ENCODE results near the gene TFCP2L1.
"Not testable (repeated sequence)": the region's sequence is repeated elsewhere in the genome, so short reads cannot be mapped to it uniquely, and the experiment has no call there.

Gene TFCP2L1

DNA sequence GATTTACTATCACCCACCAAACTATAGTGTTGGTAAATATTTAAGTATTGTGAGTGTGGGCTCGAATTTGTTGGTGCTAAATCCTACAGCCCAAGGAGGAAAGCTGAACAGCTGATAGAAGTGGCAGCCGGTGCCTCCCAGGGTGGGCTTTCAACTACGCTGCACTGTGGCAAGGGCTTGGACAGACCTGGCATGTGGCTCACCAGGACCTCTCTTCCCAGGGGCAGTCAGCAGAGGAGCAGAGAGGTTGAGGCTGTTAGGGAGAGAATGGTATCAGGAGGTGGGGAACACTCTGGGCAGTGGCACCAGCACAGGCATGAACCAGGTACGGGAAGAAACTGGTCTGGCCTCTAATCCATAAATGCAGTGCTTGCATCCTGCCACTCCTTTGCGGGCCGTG is 44.6 kb downstream of the TFCP2L1 start:
- DNase-seq: no peak

DNA sequence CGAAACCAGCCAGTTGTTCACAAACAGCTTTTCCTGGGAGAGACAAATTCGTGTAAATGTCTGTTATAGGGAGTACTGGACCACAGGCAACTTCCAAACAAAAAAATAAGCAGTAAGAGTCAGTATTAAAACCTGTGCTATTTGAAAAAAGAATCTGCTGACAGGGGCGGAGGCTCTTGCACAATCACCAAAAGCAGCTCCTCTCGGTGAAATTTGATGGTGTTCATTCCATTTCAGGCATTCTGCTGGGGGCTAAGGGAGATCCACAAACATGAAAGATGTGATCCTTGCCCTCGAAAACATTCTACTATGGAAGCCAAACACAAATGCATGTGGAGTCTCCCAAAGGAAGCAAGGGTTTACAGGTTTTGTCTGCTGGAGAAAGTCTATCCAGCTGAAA is 45.0 kb downstream of the TFCP2L1 start:
- no peak for DNase-seq

DNA sequence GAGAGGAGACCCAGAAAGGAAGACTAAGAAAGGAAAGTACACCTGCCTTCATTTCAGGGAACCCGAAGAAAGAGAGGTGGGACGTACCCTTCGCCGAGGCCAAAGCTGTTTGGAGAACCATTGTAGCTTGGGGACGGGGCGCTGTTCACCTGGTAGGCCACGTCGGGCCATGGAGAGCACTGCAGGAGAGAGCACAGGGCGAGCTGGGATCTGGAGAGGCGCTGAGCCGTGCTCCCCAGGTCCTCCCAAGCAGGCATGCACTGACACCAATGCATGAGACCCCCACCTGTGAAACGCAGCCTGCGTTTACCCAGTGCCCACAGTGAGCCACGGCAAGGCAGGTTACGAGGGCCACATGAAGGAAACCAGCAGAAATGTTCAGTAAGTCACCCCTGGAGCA is 45.5 kb downstream of the TFCP2L1 start:
- DNase-seq: no peak

DNA sequence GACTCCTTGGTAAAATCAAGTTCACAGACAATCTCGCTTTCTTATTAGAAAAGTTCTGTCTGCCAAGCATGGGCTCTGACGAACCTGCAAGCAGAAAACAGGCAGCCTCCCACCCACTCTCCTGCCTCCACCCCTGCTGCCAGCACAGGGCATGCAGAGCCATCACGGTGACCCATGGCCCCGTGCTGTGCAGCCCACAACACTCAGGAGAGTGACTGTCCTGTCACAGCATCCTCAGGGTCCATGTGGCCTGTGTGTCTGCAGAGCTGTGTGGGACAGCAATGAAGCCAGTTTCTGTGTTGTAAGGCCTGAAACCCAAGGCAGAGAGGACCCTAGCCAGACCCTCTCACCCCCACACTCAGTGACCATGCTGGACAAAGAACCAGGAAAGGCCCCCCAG is 46.2 kb downstream of the TFCP2L1 start:
- no peak for DNase-seq

DNA sequence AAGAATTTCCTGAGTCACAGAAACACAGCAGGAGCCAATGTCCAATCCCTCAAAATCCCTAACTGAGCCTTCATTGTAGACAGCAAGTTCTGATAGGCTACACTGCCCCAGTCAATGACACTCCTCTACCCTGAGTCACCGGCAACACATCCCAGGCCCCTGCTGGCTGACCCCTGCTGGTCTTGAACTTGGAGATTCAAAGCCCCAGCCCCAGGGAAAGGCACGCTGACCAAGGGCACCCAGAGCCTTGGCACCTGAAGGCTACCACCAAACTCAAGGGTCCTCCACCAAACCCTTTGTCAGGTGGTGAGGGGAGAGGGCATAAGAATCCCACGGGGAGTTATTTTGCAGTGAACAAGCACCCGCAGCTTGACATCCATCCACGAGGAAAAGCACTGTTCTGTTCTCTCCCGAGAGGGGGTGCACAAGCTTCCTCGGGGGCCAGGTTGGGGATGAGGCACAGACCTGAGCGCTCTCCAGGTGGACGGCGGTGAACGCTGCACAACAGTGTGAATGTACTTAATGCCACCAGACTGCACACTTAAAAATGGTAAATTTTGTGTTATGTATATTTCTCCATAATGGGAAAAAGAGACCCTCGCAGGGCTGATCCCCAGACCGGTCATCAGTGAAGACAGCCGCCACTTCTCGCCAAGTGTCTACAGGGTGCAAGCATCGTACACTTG is 46.9 kb downstream of the TFCP2L1 start:
- DNase-seq: no peak

DNA sequence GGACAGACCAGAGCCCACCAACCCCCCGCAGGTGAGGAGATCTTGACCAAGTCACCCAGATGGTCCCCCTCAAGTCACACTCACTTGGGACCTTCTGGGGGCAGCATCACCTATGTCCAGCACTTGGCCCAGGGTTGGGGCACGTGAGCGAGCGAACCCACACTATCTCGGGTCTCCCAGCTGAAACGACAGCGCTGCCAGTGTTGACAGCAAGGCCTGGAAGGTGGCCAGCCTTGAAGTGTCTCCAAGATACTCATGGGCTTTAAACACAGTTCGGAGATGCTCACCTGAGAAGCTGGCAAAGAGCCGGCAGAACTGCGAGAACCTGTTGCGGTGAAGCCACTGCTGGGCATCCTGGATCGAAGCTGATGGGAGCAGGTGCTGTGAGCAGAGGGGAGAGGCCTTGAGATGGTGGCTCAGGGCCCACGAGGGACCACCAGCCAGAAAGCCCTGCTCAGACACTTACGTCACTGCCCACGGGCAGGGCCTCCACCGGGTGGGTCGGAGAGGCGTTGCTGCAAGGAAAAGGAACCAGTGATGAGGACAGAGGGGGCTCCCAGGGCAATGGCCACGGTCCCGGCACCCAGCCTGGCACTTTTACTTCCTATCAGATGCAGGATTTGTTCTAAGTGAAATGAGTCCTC is 47.5 kb downstream of the TFCP2L1 start:
- no peak for DNase-seq

DNA sequence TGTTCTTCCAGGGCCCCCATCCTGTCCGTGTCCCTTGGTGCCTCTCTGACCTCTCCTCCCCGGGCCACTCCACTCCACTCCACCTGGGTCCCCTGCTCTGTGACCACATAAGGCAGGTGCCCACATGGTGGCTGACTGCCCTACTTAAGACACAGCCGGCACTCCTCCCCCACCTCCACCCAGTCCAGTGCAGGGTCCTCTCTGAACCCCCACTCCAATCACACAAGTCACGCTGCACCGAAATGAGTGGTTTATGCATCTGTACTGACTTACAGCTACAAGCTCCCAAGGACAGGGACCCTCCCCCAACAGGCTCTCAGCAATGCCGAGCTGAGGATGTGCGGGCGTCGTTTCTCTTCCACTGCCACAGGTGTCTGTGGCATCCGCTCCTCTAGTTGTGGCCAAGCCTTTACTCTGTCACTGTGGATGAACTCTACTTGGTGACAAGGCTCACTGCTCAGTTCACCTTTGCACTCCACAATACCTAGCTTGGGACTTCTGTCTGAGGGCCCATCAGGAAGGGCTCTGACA is 48.3 kb downstream of the TFCP2L1 start:
- no peak for DNase-seq

DNA sequence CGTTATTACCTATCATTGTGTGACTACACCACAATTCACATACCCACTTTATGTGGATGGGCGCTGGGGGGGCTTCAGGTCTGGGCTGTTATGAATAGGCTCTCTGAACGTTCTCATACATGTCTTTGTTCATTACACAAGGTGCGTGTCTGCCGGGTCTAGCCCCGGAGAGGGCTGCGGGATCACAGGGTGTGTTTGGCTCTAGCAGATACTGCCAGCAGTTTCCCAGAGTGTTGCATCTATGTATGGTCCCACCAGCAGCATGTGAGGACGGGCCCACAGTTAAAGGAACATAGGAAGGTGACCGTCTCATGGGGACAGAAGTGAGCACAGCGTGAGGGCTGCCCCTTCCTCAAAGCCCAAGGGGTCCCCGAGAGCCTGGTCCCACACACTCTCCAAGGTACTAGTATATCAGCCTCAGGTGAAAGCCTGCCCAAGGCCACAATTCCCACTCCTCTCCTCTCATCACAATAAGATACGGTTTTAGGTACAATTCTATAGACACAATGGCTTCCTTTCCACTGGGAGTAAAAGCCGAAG is 48.8 kb downstream of the TFCP2L1 start:
- no peak for DNase-seq

DNA sequence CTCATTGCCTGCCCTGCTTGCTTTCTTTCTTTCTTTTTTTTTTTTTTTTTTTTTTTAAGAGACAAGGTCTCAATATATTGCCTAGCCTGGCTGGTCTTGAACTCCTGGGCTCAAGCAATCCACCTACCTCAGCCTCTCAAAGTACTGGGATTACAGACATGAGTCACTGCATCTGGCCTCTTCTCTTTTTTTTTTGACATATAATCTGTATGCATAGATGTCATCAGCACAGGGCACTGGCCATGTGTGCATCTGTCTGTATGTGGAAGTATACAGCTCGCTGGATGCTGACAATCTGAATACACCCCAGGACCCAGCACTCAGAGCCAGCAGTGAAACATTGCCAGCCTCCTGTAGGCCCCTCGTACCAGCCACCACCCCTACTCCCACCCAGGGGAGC is 49.5 kb downstream of the TFCP2L1 start:
- DNase-seq: no peak

DNA sequence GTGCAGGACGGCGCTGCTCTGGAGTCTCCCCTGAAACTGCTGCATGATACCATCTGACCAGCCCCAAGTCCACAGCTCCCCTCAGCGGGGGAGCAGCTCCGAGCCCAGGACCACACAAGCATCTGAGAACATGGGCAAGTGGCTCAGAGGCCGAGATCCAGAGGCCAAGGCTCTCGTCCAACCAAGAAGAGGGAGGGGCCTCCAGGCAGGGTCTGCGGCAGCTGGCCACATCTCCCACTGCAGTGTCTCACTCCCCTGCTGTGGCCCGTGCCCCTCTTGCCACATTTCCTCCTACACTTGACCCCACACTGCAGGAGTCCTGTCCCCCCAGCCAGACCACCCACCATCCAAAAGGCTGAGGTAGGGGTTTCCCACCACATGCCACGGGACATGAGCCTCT is 50.2 kb downstream of the TFCP2L1 start:
- no peak for DNase-seq

DNA sequence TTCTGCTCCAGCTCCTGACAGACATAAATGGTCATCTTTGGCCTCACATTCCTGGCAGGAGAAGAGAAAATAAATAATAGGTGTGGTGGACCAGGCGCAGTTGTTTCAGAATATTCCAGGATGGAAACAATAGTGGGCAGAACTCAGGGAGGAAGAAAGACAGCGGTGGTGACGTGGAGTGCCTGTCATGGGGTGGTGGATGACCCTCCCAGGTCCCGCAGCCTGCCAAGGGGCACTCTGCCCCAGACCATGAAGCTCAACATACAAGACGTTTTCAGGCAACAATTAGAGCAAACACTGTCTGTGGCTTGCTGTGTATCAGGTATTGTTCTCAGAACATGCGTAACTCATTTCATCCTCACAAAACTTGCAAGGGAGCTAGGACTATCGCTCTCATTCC is 50.9 kb downstream of the TFCP2L1 start:
- DNase-seq: no peak

DNA sequence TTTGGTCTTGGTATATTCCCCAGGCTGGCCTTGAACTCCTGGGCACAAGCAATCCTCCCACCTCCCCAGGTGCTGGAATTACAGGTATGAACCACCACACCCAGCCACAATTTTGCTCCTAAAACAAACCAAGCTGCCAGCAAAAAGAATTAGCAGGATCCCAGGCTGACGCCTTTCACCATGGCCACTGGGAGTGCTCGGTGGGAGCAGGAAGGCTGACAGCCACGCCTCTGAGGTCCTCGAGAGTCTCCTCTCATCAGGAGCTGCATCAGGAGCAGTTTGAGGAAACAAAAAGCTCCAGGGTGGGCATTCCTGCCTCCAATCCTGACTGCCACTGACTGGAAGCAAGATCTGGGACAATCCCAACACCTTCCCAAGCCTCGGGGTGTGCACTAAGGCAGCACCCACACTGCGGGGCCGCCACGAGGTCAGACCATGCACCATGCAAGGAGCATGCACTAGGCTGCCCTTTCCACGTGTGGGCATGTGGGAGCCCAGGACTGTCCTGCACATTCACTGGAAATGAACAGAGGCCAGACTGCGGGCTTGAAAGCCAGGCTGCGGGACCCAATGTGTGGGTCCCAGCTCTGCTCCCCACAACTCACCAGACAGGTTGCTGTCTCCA is 51.4 kb downstream of the TFCP2L1 start:
- DNase-seq: no peak

DNA sequence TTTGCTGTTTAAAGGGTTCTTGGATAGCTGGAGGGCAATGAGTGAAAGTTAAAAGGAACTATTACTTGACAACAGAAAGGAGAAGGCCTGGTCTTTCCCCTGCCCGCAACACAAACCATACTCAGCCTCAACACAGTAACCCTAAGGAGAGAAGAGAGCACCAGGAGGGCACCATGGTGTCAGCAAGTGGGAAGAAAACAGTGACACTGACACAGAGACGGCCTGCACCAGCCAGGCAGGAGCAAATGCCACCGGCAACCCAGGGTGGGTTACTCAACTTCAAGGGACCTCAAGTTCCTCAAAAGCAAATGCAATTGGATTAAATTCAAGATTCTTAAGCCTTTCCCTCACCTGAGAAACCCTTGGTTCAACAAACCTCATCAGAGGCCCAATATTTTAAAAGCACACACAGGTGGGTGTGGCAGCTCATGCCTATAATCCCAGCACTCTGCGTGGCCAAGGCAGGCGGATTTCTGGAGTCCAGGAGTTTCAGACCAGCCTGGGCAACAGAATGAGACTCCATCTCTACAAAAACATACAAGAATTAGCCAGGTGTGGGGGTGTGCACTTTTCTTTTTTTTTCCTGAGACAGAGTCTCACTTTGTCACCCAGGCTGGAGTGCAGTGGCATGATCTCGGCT is 52.3 kb downstream of the TFCP2L1 start:
- no peak for DNase-seq

DNA sequence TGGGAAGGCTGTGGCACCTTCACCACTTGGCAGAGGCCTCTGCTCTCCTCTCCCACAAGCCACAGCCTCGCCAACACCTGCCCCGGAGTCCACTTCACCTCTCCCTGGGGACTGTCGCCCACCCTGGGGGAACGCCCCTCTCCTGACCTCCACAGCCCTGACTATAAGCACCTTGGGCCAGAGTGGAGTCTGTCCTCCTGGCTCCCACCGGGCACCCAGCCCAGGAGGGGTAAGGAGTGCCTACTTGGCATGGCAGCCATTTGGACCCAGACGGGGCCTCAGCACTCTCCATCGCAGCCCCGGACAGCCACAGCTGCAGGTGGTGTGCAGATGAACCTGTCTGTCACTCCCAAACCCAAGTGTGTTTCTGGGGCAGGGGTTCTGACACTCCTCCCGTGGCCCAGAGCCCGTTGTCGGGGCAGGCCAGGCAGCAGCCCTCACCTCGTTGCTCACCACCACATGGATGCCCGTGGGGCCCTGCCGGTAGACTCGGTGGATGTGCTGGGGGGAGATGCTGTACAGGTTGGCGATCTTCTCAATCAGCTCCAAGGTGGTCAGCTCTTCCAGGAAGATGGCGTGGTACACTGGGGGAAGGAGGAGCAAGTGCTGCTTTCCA is 53.5 kb downstream of the TFCP2L1 start:
- no peak for DNase-seq

DNA sequence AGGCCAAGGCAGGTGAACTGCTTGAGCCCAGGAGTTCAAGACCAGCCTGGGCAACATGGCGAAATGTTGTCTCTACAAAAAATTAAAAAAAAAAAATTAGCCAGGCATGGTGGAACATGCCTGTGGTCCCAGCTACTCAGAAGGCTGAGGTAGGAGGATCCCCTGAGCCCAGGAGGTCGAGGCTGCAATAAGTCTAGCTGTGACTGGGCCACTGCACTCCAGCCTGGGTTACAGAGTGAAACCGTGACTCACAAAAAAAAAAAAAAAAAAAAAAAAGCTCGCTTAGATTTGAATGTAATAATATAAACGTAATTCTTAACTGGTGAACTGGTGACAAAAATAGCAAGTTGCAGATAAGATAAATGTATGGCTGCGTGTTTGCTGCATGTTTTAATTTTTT is 56.5 kb downstream of the TFCP2L1 start:
- DNase-seq: no peak

DNA sequence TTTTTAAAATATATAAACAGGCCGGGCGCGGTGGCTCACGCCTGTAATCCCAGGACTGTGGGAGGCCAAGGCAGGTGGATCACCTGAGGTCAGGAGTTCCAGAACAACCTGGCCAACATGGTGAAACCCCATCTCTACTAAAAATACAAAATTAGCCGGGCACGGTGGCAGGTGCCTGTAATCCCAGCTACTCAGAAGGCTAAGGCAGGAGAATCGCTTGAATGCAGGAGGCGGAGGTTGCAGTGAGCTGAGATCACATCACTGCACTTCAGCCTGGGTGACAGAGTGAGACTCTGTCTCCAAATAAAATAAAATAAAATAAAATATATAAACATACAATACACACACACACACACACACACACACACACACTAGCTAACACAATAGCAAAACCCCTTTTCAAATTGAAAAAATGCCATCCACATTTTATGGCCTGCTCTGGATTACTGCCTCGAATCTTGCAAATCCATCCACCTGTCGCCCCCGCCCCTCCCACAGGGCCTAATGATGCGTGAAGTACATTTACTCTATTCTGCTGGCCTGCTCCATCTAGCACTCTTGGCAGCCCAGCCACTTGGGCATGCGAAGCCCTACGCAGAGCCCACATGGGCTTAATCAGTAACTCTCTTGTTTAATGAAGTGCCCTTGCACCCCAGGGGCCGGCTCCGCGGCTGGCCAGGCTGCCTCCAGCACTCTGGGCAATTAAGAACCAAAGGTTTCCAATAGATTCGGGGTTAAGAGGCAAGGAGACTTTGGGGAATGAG is 57.4 kb downstream of the TFCP2L1 start:
- peak; percentile 87 for DNase-seq

DNA sequence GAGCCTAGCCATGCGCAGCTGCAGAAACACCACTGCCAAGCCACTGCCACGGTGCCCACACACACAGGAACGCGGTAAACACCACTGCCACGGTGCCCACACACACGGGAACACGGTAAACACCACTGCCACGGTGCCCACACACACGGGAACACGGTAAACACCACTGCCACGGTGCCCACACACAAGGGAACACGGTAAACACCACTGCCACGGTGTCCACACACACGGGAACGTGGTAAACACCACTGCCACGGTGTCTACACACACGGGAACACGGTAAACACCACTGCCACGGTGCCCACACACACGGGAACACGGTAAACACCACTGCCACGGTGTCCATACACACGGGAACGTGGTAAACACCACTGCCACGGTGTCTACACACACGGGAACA is 59.3 kb downstream of the TFCP2L1 start:
- not testable (repeated sequence) for DNase-seq

DNA sequence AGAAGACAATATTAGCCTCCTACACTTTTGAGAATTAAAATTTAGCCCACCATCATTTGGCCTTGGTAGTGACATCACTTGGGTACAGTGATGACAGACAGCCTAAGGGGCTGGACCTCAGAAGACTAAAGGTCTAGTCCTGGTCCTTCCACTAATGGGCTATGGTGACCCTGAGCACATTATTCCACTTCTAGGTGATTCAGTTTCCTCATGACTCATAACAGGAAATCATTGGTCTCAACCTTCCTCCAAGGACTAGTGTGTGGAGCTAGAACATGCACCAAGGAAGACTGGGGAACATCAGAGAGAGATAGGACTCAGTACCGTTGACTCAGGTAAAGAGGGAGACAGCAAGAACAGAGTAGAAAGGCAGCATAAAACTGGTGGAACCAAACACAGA is 64.0 kb downstream of the TFCP2L1 start:
- no peak for DNase-seq

DNA sequence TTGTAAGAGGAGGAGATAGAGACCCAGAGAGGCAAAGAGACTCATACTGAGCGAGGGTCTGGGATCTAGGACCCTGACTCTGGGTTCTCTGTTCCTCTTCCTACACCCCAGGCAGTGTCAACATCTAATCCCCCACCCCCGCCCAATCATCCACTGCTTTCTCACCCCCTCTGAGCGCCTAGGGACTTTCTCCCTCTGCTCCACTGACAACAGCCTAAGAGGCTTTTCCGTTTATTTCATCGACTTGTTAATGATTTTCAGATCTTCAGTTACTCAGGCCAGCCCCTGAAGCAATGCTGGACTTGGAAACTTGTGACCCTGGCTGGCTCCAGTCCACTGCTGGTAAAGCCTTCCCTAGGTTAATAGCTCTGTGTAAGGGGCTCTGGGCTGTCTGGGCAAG is 65.1 kb downstream of the TFCP2L1 start:
- no peak for DNase-seq

DNA sequence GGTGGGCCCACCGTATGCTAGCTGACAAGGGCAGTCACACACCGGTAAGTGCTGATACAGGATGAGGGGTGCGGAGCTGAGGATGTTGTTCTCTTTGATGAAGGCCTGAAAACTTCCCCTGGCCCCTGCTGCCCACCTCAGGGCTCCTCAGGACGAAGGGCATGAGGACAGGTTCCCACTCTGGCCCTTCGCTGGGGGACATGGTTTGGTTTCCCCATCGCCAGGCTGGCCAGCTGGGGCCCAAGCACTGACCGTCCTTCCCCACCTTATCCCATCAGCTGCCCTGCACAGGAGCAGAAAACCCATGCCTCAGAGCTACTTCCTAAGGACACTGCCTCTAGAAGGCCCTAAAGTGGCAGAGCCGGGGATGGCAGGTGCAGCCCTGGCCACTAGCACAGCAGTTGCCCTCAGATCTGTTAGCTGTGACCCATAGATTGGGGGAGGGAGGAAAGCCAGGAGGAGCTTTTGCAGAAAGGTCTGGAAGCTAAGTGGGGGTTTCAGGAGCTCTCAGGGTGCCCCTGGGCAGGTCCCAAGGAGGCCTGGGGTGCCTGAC is 66.5 kb downstream of the TFCP2L1 start:
- no peak for DNase-seq

DNA sequence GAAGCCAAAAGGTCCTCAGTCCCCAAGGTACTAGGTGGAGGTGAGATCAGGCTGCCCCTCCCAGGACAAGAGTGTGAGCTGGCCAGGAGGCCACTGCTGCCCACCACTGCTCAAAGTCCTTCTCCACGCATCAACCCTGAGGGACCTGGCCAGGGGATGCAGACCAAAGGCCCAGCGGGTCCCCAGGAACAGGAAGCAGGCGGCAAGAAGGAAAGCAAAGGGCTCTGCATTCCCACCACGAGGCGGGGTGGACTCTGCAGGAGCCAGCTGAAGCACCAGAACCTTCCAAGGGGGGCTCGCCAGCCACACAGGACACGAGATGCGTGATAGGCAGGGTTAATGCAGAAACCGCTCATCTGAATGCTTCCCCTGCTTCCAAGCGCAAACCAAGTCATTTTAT is 67.4 kb downstream of the TFCP2L1 start:
- DNase-seq: no peak

DNA sequence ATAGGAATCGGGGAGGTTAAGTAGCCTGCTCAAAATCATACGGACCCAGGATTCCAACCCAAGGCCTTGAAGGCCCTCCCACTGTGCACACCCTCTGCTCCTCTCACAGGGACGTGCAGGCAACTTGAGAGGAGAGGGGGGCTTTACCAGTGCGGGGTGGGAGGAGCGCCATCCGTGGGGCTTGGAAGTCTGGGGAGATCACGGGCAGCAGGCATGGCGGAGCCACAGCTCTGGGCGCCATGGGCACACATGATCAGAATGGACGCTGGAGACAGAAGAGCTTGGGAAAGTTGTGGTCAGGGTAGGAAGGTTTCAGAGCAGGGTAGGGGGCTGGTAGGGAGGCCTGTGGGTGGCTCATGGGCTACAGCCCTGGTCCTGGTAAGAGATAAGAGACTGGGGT is 70.7 kb downstream of the TFCP2L1 start:
- DNase-seq: no peak

Measured in NCI-H1105 (cell line).